HG02759 (cell line): ENCODE data around the gene NBPF9.
"Not testable (repeated sequence)": the region's sequence is repeated elsewhere in the genome, so short reads cannot be mapped to it uniquely, and the experiment has no call there.

ENCODE experiments used
- ATAC-seq: cut with Tn5 transposase; IDR thresholded peaks from one replicate; pipeline ENCODE4 v1.9.1; 2021; ENCODE audit warnings: mild to moderate bottlenecking, moderate library complexity; ENCODE audit not compliant: unreplicated experiment

NBPF9 gene, protein sequence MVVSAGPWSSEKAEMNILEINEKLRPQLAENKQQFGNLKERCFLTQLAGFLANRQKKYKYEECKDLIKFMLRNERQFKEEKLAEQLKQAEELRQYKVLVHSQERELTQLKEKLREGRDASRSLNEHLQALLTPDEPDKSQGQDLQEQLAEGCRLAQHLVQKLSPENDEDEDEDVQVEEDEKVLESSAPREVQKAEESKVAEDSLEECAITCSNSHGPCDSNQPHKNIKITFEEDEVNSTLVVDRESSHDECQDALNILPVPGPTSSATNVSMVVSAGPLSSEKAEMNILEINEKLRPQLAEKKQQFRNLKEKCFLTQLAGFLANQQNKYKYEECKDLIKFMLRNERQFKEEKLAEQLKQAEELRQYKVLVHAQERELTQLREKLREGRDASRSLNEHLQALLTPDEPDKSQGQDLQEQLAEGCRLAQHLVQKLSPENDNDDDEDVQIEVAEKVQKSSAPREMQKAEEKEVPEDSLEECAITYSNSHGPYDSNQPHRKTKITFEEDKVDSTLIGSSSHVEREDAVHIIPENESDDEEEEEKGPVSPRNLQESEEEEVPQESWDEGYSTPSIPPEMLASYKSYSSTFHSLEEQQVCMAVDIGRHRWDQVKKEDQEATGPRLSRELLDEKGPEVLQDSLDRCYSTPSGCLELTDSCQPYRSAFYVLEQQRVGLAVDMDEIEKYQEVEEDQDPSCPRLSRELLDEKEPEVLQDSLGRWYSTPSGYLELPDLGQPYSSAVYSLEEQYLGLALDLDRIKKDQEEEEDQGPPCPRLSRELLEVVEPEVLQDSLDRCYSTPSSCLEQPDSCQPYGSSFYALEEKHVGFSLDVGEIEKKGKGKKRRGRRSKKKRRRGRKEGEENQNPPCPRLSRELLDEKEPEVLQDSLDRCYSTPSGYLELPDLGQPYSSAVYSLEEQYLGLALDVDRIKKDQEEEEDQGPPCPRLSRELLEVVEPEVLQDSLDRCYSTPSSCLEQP (N-terminal part only)

GRCh38 chr1:149103109-149104081, at the start of gene NBPF9:
NBPF9 (minus strand) TSS chr1:149103551; CDS start chr1:149082139, 21,412 bp downstream.
- peak; percentile 99 for ATAC-seq

GRCh38 chr1:149149909-149150308, 46.6 kb upstream of the NBPF9 start:
- ATAC-seq = not testable (repeated sequence)

DNA sequence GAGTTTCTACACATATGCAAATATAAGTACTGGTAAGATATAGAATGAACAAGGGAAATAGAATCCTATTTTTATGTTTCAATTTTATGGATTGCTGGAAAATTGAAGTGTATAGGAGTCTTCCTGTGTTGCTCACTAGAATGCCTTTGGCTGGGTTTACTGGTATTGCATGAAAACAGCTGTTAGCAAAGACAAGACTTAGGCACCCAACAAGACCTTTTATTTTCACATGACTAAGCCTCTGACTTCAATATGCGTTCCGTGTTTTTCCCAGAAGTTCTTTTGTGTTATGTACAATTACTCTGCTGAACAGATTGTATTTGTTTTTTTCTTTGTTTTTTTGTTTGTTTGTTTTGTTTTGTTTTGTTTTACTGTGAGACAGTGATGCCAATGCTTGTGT, 34.2 kb upstream of the NBPF9 start:
- not testable (repeated sequence) for ATAC-seq

- ATAC-seq = not testable (repeated sequence)
These were observed 27.6 kb upstream of the NBPF9 start for GRCh38 chr1:149130938-149131337.

DNA sequence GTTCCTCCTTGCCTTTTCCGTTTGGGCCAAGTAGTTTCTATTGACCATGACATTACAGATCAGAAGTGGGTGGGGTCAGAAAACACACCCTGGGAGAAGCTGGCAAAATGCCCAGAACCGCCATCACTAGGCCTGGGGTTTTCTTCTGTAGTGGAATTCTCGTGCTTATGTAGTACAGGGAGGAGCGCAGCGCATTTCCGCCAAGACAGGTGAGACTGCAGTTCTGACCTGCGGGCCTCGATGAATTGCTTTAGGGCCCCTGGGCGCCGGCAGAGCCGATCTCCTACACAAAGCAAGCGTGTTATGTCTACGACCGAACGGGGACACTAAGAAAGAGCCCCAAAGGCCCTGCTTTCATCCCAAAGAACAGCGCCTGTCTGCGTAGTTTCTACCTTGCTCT, 25.9 kb upstream of the NBPF9 start:
- not testable (repeated sequence) for ATAC-seq

GRCh38 chr1:149126555-149127145, 23.3 kb upstream of the NBPF9 start:
- not testable (repeated sequence) for ATAC-seq

GRCh38 chr1:149123948-149124926, 20.9 kb upstream of the NBPF9 start:
- ATAC-seq = not testable (repeated sequence)

- ATAC-seq = not testable (repeated sequence)
These were observed 9.5 kb upstream of the NBPF9 start for GRCh38 chr1:149112828-149113227.

DNA sequence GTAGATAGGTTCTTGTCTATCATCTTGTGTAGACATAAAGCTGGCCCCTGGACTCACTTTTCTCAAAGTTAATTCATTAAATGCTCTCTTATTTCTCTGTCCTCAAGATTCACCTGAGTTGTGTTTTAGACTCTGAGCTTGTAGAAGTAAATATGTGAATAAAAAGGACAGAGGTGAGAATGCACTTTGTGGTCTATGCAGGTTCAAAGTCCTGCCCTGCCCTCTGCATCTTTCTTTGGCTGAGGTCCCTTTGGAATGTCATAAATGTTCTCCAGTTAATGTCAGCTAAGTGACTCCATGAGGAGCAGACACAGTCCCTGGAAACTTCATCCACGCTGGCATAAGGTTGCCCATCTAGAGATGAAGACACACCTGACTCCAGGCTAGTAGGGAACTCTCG, 7.0 kb upstream of the NBPF9 start:
- ATAC-seq = not testable (repeated sequence)

DNA sequence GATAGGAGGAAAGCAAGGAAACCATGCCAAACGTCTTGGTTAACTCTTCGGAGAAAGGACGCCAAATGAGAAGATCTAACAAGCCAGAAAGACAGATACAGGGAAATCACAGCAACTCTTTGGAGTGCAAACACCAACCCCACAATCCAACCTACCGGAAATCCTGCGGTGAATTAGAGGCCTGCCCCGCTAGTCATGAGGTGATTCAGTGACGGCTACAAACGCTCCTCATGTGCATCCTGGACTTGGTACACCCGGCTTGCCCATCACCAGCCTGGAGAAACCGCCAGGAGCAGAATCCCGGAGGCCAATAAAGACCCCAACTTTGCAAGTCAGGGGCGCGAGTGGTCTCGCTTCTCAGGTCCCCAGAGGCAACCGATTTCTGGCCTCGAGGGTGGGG, 777 bp downstream of the NBPF9 start:
- ATAC-seq = peak; percentile 34

GRCh38 chr1:149098276-149098675, 5.1 kb downstream of the NBPF9 start:
- not testable (repeated sequence) for ATAC-seq

- ATAC-seq = not testable (repeated sequence)
These were observed 10.2 kb downstream of the NBPF9 start for GRCh38 chr1:149093155-149093554.

DNA sequence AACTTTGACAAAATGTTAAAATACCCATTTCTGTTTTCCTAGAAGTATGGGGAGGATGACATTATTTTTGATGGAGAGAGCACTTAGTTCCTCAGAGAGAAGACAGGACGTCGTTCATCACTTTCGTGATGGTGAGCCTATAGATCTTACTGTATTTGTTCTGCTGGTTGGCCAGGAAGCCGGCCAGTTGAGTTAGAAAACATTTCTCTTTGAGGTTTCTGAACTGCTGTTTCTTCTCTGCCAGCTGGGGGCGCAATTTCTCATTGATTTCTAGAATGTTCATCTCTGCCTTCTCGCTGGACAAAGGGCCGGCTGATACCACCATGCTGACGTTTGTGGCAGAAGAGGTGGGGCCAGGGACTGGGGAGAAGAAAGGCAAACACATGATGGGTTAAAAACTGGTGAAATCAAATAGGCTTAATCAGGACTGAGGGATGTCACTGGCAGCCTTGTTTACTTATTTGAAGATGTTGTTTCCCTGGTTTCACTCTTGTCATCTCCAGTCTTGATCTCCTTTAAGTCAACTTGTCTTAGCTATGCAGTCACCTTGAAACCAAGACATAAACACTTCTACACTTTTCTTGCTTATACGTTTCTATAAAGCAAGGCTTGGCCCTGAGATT, 27.7 kb downstream of the NBPF9 start:
- ATAC-seq = not testable (repeated sequence)

GRCh38 chr1:149064611-149065010, 38.7 kb downstream of the NBPF9 start:
- not testable (repeated sequence) for ATAC-seq

GRCh38 chr1:149043056-149043455, 60.3 kb downstream of the NBPF9 start:
- ATAC-seq = not testable (repeated sequence)

DNA sequence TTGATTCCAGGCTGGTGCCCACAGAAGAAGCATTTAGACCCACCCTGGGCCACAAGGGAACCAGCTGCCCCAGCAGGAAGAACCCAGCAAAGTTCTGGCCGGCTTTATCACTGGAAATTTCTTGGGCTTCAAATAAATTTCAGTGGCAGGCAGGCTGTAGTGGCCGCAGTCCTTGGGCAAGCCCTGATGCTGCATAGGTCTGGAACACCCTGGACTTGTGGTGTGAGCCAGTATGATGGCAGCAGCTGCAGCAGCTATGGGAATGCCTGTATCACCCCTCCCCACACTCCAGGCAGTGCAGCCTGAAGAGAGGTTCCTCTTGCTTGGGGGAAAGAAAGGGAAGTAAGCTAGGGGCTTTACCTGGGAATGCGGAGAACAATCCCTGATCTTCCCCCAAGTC, 69.4 kb downstream of the NBPF9 start:
- not testable (repeated sequence) for ATAC-seq

DNA sequence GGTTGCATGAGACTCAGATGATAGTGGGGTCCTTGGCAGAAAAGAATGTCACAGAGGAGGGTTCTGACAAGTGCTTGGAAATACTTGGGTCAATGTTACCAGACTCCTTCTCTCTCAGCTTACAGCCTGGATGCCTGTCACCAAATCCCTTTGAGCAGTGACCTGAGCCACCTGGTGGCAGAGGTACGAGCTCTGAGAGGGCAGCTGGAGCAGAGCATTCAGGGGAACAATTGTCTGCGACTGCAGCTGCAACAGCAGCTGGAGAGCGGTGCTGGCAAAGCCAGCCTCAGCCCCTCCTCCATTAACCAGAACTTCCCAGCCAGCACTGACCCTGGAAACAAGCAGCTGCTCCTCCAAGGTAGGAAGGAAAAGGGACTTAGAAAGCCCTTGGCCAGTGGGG, 79.0 kb downstream of the NBPF9 start:
- ATAC-seq = not testable (repeated sequence)

DNA sequence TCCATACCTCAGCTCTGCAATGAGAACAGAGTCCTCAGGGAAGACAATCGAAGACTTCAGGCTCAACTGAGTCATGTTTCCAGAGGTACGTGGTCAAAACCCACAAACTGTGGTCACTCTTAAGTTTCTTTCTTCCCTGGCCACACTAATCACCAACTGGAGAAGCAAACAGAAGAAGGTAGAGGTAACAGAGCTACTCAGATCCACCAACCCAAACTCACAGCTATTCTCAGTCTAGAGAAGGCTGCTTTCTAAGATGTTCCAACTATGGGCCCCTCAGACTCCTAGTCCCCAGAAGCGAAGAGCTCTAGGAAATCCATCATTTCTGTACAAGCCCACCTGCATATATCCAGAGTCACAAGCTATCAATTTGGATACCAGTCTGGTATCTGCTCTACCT, 84.8 kb downstream of the NBPF9 start:
- ATAC-seq = not testable (repeated sequence)
